ENCODE data around the gene POLR2C. TPM values are rescaled to one million over a fixed set of nuclear protein-coding genes. Genes with fewer than 3 reads are reported as not detected.

Gene POLR2C
- total and polyA plus RNA-seq, 2 of the 13 experiments (the other 11 are each of a cell fraction or from before 2014, with no cell fraction given): 104 to 216 TPM

DNA sequence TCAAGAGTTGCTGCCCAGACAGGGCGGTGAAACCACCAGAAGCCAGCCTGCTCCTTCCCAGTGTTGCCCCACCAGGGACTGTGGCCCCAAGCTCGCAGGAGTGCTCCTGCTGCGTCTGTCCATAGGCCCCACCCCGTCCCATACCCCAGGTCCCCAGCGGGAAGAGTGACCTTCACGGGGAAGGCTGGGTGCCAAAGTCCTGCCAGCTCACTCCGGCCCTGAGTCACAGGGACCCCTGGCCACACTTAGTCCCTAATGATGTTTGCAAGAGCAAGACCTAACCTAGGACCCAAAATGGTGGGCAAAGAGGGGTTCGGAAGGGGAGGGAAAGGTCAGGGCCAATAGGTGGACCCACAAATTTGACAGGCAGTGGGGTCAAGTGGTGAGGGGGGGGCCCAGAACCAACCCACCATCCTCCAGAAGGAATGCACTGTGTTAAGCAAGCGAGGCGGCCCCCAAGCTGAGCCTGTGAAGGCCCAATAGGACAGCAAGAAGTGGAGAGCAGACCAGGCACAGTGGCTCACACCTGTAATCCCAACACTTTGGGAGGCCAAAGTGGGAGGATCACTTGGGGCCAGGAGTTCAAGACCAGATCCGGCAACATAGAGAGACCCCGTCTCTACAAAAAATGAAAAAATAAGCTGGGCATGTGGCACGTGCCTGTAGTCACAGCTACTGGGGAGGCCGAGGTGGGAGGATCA, 20.5 kb downstream of the POLR2C start (continued):
- TF ChIP-seq, protein P1, sequence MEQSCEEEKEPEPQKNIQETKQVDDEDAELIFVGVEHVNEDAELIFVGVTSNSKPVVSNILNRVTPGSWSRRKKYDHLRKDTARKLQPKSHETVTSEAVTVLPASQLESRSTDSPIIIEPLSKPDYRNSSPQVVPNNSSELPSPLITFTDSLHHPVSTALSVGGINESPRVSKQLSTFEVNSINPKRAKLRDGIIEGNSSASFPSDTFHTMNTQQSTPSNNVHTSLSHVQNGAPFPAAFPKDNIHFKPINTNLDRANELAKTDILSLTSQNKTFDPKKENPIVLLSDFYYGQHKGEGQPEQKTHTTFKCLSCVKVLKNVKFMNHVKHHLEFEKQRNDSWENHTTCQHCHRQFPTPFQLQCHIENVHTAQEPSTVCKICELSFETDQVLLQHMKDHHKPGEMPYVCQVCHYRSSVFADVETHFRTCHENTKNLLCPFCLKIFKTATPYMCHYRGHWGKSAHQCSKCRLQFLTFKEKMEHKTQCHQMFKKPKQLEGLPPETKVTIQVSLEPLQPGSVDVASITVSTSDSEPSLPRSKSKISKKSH (CRISPR knock-in tag; IDR thresholded peaks at IDR 0.05; ENCODE audit: borderline replicate concordance): peak; percentile 61; the same call in 1 of the 2 replicates
- TF ChIP-seq USF2 (IDR thresholded peaks at IDR 0.05; ENCODE audit: low read depth, low read length) (no peak), USF2 (CRISPR knock-in tag; IDR thresholded peaks at IDR 0.05; ENCODE audit: borderline replicate concordance) (0 out of 2 replicates have a peak, but pooled peaks have one; percentile 30), ZIK1 (CRISPR knock-in tag; IDR thresholded peaks at IDR 0.05; ENCODE audit: borderline replicate concordance, low read depth) (0 out of 2 replicates have a peak, but pooled peaks have one; percentile 76)

- Histone ChIP-seq H3K4me2 (ENCODE audit: low read depth, low read length) (peak overlapping the region; percentile 94), H3K27ac (ENCODE audit: extremely low read length, insufficient read depth, low read length) (peak overlapping the region; percentile 69), H3K27me3 (ENCODE audit: control insufficient read depth in 1 of 2, insufficient read depth in 2 of 2, low read length in 2 of 2) (peaks cover 0 to 6% of the 10 kb centered on the region in 2 experiments; a peak in 1 of 5 replicates), H2AFZ (ENCODE audit: low read length) (no peak overlapping the region), H3K79me2 (ENCODE audit: insufficient read depth, low read length) (peaks cover 36% of the 10 kb centered on the region), H3K9ac (ENCODE audit: insufficient read depth, low read depth, low read length) (peak overlapping the region; percentile 40), H3K36me3 (replicated peaks in 1 of 2; ENCODE audit: control insufficient read depth in 1 of 2, insufficient read depth in 2 of 2, low read length in 2 of 2) (no peaks in the 10 kb centered on the region), H3K4me1 (ENCODE audit: insufficient read depth, low read length) (peaks cover 84% of the 10 kb centered on the region), H3K4me3 (replicated peaks in 1 of 3; ENCODE audit: insufficient read depth in 1 of 3, low read depth in 2 of 3, low read length in 3 of 3) (peak overlapping the region in 2 of 3 experiments; percentile 1 to 49; a peak in 1 of 6 replicates), H3K9me3 (ENCODE audit: low read length) (no peaks in the 10 kb centered on the region), H4K20me1 (ENCODE audit: insufficient read depth, low read length) (no peaks in the 10 kb centered on the region)
- intact Hi-C loops (cut with micrococcal nuclease; ENCODE audit: unreplicated experiment): no loop called here
- no TSS peak for BruUV-seq (replicated peaks)
- FAIRE-seq (no peak), ATAC-seq (no peak), DNase-seq (ENCODE audit: low spot score) (no peak)
- 79% methylated on average over 12 of the region's 19 CpGs for WGBS (ENCODE audit: low lambda C conversion rate)
- POLR2A ChIA-PET: interaction anchor here (0.5 to 5.6 kb wide), 14 partner anchors 11 to 140 kb away, joined by 3 to 147 read pairs (median 4); partner anchors contain the start of genes CIAPIN1, COQ9, CX3CL1 and POLR2C
- in situ Hi-C loops (cut with HindIII; ENCODE audit: extremely low pct_ligation_motif_present, low pct_unique_long_range_greater_than_20kb): no loop called here
- CTCF ChIA-PET (ENCODE audit: low intra/inter-chr PET ratio, low total read pairs): no interaction called here
- TF ChIP-seq ZNF709 (CRISPR knock-in tag; IDR thresholded peaks at IDR 0.05) (no peak), ZBTB38 (CRISPR knock-in tag; IDR thresholded peaks at IDR 0.05) (peak; percentile 98), ZNF678 (CRISPR knock-in tag; IDR thresholded peaks at IDR 0.05) (no peak), ZNF572 (CRISPR knock-in tag; IDR thresholded peaks at IDR 0.05) (0 out of 2 replicates have a peak, but pooled peaks have one; percentile 44), SIN3A (IDR thresholded peaks at IDR 0.05; ENCODE audit: borderline replicate concordance, low read depth, low read length) (no peak), ZZZ3 (CRISPR knock-in tag; IDR thresholded peaks at IDR 0.05; ENCODE audit: borderline replicate concordance) (no peak), AGO1 (IDR thresholded peaks at IDR 0.05; ENCODE audit: low read depth, low read length, poor library complexity, severe bottlenecking) (peak; percentile 29), BCL3 (CRISPR knock-in tag; IDR thresholded peaks at IDR 0.05) (0 out of 2 replicates have a peak, but pooled peaks have one; percentile 30)
- TF ChIP-seq, protein P2, sequence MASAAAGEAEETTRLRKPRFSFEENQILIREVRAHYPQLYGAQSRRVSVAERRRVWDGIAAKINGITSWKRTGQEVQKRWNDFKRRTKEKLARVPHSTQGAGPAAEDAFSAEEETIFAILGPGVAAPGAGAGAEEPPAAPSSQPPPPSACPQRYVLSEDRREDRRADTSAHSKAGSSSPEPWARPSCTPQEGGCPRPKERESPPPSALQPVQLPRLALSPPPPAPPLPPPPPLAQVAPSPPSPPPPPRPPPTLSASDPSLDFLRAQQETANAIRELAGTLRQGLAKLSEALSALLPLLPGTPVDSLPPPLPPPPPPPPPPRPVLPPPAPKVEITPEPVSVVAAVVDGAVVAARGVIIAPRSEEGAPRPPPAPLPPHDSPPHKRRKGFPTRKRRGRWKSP (CRISPR knock-in tag; IDR thresholded peaks at IDR 0.05): no peak
Measured at GRCh38 chr16:57483725-57484514, 21.4 kb downstream of the POLR2C start.
